ENCODE measurements around the gene PHF8.

PHF8 gene

DNA sequence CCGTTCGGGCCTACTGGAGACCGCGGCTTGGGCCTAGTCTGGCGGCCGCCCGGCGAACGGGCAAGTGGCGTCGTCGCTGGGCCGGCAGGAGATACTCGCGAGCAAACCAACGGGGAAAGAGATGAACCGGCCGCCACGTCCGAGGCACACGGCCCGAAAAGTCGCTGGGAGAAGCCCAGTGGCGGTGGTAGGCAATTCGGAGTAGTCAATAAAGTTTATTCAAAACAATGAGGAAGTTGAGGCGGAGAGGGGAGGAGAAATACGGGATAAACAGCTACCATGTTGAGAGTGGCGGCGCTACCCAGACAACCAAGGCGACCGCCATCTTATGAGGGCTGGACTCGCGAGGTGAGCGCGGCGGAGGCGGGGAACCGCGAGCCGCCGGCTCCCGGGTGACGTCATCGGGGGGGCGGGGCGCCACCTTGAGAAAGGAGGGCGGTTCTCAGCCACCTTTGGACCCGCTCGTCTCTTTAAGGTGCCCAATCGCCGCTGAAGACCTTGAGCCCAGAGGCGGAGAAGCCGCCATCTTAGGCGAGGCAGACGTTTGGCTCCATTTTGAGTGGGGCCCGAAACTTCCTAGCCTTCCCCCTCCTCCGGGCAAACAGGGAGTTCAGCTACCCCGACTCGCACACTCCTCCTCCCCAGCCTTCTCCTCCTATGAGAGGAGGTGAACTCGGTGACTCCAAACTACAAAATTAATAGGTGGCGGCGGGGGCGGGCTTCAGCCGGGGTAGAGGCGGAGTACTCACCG is at the start of gene PHF8:
Gene PHF8 (minus strand): TSS at position 348 of the 751 bp plus-strand sequence. CDS start 1,745 bp downstream, outside the sequence.
- DNase-seq: peak; percentile 82 to 89

DNA sequence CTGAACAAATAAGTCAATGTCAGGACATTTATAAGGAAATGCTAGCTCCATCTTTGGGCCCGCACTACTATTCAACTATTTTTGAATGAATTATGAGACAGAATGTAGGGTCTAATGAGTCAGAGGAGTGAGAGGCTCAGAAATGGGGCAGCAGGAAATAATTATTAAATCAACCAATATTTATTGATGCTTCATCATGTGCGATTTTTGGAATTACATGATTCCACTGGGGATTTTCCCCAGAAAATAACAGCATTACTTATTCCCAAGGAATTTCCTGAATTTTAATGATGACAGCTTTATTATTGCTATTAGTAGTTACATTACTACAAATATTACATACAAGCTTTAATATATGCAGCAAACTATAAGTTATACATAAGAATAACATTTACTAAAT is 49.3 kb upstream of the PHF8 start:
- no peak for DNase-seq

DNA sequence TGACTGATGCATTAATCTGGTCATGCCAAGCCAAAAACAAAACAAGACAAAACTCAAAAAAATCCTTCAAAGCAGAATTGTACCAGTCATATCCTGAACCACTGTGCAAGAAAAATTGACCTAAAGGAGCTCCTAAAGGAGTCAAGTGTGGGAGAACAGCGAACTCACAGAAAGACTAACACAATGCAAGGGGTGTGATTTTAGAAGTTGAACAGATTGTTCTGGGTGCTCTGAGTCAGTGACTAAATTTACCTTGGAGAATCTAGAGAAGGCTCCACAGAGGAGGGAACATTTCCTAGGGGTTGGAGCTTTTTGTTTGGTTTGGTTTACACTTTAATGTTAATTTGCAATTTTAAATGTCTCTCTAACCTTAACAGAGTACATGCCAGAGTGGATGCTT is 48.9 kb upstream of the PHF8 start:
- DNase-seq: no peak

DNA sequence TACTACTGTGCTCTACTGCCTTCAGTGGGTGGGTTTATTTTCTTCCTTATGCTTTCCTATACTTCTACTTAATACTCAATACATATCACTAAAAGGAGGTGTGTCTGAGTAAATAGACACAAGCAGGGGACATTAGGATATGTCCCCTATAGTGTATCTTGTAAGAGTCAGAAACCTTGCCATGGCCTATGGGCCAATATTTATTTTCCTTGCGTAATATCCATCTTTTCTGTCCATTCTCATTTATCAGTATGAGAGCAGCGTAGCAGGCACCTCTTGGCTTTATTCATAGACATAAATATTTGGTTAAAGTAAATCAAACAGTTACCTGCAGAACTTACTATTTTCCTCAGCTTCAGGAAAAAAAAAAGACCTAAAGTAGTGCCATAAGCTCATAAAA is 46.6 kb upstream of the PHF8 start:
- no peak for DNase-seq

DNA sequence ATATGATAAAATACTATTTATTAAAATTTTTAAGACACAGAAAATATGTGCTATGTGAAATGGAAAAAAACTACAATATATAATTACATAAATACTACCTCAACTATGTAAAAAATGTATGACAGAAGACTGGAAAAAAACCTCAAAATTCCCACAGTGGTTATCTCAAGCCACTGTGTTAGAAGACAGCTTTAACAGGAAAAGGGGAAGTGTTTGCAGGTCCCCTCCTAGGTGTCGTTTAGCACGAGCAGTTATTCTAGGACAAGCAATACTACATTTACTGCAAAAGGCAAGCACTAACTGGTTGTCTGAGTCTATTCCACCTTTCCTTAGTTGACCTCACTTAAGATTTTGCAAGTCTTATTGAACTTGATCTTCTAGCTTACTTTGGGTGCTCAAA is 44.9 kb upstream of the PHF8 start:
- DNase-seq: no peak

DNA sequence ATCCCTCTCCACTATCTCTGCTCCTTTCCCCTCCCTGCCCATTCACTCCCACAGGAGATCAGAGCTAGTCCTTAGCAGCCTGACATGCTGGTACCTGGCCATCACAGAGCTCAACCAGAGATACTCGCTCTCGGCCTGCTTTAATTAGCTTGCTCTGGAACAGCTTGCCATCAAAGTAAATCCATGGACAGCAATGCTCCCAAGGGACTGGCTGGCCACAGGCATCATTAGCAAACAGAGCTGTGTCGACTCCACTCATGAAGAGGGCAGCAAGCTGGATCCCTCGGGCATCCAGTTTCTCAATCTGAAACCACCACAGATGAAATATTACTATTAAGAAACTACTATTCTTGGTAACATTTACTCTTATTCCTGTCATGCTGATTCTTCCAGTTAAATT is 43.4 kb upstream of the PHF8 start:
- no peak for DNase-seq

DNA sequence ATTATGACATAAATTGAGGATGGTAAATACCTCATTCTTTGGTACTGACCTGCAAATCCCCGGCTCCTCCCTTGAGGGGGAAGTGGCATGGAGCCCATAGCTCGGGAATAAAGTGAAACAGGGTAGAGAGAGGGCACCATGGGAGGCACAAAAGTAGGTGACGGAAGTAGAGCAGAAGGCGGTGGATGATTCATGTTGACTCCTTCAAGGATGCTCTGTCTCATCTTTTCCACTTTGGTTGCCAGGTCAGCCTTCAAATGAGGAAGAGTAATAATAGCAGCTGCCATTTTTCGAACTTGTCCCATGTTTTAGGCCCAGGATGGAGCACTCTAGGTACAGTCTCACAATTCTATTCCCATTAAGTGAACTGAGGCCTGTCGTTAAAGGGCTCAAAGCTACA is 41.4 kb upstream of the PHF8 start:
- DNase-seq: no peak

DNA sequence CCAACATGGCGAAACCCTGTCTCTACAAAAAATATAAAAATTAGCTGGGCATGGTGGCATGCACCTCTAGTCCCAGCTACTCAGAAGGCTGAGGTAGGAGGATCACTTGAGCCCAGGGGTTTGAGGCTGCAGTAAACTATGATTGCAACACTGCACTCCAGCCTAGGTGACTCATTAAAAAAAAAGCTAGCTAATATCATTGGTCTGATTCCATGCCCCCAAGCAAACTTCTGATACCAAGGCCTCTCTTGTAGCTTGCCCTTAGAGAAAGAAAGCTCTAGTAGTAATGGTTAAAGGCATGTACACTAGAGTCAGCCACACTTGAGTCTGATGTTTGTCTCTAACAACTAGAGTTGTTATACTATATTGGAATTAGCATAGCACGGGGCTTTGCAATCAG is 32.6 kb upstream of the PHF8 start:
- DNase-seq: no peak

DNA sequence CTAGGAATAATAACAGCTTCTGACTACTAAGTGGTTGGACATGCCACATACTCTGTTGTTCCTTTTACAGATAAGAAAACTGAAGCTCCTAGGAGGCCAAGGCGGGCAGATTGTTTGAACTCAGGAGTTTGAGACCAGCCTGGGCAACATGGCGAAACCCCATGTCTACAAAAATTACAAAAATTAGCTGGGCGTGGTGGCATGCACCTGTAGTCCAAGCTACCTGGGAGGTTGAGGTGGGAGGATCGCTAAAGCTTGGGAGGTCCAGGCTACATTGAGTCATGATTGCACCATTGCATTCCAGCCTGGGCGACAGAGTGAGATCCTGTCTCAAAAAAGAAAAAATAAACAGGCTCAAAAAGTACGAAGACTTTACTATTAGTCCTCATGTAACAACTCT is 30.6 kb upstream of the PHF8 start:
- no peak for DNase-seq

DNA sequence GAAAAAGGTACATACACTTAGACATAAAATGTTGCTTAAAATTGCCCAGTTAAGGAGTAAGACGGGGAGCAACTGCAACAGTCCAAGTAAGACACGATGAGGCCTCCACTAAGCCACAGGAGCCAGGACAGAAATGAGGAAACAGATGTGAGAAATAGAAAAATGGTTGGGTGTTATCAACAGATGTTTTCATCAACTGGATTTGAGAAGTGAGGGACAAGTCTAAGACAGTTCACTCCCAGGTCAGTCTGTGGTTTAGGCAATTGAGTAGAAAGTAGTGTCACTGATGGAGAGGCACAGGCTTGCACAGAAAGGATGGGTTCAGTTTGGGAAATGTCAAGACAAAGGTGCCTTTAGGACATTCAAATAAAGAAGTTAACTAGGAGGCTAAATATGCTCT is 23.5 kb upstream of the PHF8 start:
- DNase-seq: no peak

DNA sequence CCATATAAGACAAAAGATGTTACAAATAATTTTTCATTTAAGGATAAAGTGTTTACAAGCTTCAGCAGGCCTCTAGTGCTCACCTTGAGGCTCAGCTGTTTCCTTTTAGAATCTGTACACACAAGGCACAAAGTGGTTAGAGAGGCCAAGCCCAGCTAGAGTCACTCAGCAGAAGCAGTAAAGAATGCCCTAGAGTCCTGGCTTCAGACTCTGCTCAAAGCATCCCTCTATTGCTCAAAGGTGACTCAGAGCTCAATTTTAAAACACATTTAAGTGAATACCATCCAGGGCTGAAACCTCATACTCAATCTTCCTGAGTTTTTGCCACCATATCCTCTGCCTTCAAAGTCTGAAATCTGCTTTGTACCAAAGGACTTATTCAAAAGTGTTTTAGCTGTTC is 22.6 kb upstream of the PHF8 start:
- no peak for DNase-seq

DNA sequence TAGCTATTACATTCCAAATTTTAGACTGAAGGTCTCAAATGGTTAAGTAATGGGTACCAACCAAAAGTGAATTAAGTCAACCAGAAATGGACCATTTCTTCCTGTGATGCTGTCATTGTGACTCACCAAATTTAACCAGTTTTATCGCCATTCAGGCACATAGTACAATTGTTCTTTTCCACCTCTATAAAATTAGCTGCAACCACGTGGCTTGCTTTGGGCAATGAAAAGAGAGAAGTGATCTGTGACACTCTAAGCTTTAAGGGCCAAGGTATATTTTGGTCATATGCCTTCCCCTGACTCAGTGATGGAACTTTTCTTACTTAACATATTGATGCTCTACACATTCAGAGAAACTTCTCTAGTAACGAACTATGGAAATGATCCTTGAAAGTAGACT is 20.3 kb upstream of the PHF8 start:
- no peak for DNase-seq

DNA sequence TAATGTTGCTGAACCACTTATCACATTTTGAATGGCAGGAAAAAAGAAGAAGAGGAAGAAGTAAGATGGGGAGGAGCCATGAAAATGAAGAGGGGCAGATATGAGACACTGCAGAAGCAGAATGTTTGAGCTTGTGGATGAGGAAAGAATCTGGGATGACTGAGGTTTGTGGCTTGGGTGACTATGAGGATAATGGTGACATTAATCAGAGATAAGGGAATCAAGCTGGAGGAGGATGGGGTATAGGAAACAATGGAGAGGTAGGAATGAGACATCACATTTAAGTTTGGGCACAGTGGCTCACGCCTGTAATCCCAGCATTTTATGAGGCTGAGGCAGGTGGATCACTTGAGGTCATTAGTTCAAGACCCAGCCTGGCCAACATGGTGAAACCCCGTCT is 19.1 kb upstream of the PHF8 start:
- no peak for DNase-seq

DNA sequence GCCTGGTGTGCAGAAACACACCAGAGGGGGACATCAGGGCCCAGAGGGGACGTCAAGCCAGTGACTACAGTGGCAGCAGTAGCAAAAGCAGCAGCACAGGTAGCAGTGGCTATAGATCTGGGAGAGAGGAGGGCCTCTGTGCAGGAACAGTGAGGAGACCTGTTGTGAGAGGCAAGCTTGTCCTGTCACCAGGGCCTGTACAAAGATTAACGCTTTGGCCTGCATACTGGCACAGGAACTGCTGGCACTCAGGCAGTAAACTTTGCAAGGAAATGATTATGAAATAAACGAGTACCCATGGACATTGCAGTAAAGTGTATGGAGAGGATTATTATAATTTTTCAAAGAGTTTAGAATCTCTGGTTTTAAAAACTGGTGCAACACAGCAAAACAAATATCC is 5.5 kb upstream of the PHF8 start:
- DNase-seq: no peak

DNA sequence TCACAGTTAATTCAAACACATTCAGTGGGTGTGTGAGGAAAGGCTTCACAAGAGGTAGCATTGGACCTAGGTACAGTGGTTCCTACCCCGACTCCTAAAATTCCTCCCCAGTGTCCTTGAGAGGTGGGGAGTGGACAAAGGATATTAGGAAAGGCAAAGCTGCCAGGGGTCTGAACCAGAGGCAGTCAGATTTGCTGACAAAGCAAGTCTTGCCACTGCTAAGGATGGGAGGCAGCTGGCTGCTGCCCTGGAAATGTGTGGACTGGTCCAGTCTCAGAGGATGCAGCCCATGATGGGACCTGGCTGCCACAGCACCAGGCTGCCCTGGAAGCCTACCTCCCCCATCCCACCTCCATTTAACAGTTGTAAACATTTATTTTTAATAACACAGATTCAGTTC is 4.1 kb upstream of the PHF8 start:
- DNase-seq: no peak

DNA sequence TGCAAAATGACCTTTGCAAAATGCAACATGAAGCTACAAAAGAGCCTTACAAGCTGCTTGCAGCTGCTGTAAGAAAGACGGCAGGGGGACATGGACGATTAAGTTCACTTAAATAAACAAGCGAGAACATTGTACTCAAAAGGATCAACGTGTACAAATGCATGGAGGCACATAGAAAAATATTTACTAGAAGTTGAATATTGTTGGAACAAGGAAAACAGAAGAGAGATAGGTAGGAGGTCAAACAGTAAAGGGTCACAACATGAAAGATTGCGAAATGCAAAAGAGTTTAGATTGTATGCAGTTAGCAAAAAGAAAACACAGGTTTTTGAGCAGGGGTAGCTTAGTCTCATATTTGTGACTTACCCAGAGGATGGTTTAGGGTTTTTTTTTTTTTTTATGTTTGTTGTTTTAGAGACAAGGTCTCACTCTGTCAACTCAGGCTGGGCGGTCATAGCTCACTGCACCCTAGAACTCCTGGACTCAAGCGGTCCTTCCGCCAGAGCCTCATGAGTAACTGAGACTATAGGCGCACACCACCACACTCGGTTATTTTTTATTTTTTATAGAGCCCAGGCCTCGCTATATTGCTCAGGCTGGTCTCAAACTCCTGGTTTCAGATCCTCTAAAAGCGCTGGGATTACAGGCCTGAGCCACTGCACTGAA is 1.4 kb upstream of the PHF8 start:
- no peak for DNase-seq

DNA sequence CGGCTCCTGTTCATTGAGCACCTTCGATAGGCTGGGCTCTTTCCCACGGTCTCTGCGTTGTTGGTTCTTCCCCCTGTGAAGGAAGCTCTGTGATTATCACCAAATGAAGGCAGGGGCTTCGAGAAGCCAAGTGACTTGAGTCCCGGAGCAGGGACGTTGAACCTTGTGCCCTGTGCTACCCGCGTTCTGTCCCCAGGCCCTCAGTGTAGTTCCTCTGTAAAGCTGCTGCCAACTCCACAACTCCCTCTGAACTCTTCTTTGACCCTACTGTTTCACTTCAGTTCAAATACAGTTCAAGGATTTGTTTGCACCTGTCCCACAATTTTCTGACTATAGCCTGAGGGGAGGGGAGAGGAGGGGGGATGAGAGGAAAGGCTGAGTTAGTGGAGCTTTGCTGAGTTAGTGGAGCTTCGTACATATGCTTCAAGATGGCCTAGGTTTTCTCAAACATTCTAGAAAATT is 635 bp upstream of the PHF8 start:
- DNase-seq: peak in 1 of 2 experiments; percentile 65

DNA sequence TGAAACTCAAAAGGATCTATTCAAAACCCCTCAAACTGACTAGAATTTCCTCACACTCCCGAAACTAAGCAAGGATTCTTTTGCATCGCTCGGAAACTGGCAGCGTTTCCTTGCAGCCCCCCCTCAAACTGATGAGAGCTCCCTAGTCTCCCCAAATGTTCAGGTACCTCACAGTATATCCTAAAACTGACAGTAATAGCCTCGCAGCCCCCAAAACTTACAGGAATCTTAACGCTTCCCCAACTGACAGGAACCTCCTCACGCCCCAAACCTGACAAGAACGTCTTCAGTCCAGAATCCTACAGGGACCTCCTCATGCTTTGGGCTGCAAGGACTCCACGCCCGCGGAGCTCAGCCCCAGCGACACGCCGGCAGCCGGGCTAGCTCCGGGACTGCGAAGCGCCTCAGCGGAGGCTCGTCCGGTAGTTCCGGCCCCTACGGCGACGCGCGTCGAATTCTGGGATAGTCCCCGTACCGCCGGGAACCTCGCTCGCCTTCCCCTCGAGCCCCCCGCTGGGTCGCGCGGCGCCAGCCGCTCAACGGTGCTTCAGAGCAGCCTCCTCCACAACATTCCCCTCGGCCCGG is 640 bp downstream of the PHF8 start:
- peak in 1 of 2 experiments; percentile 8 for DNase-seq

DNA sequence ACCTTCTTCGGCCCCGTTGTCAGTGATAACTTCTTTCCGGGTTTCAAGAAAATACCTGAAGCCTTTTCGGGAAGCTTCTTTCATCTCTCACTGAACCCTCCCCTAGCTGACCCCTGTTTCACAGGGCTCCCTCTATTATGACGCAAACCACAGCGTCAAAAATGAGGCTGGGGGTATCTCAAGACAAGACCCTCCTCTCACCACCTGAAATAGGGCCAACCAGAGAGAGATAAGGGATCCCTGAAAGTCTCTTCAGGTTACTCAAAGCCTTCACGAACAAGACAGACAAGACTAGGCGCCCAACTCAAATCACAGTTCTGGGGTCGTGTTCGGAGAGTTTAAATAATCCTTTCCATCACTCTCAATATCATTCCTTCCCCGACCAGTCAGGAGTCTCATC is 1.2 kb downstream of the PHF8 start:
- DNase-seq: no peak

DNA sequence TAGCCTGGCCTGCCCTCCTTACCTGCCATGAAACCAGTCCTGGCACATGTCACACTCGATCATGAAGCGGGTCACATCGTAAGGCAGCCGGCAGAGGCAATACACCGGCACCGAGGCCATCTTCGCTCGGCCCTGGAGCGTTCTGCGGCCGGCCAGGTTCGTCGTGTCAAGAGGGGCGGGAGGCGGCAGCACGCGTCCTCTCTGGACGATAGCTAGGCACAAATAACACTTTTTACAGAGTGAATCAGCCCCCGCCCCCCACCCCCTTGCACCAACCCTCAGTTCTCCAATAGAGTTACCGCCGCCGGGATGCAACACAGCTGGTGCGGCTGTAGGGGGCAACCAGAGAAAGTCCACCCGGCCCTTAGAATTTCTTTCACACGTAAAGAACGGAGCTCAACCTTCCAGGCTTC is 1.7 kb downstream of the PHF8 start:
- no peak for DNase-seq

DNA sequence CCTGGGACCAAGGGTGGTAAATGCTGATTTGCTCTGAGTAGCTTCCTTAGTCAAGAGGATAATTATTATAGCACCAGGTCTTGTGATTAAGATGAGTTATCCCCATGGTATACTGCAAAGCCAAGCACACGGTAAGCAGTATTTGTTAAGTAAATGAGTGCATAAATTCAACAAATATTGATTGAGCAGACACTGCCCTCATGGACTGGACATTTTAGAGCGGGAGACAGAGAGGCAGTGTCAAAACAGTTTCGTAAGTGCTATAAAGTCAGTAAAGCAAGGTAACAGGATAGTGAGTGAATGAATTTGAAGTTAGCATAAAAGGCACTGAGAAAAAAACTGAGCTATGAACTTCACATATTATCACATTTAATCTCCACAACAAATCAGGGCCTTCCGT is 13.9 kb downstream of the PHF8 start:
- DNase-seq: no peak

DNA sequence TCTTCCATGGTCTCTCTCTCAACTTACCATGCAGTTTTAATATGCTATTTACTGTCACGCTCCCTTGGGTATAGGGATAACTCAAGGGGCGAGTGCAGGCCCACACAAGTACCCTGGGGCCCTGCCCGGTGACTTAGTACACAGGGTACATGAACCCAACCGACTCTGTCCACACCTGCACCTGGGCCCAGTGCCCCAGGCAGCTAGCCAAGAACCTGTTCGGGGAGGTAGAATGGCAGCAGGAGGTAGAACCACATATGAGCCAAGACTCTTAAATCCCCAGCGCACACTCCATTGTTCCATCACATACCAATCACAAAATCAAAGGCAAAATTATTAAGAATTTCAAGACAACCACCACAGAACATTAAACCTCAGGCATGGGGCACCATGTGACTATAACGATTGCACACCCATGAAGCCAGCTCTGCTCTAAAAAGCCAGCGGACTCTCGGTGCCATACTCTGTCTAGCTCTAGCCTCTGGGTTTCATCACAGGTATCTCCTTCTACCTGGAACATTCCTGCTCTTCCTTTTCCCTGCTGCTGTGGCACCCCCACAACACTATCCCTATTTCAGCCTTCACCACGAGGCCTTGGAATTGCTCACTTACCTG is 14.6 kb downstream of the PHF8 start:
- no peak for DNase-seq

DNA sequence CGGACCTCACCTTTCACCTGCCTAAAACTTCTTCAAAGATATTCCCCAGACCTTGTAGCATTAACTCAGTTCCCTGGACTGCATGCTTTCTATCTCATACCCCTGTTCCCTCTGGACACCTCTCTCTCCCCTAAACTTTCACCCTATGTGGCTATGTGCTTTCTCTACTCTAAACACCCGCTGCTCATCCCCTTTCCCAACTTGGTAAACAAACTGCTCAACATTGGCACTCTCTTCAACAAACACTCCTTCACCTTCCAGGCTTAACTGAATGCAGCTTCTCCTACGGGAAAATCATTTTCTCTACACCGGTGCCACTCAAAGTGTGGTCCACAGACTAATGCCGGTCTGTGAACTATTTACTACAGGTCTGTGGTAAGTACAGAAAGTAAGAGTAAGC is 19.9 kb downstream of the PHF8 start:
- no peak for DNase-seq

All from NCI-H187 (cell line).